Measurements from ENCODE around the gene TRIM54.
A peak's percentile ranks its signal among the peaks of the same experiment; 100 is the strongest.
"Not testable (repeated sequence)": the region's sequence is repeated elsewhere in the genome, so short reads cannot be mapped to it uniquely, and the experiment has no call there.

The TRIM54 gene

DNA sequence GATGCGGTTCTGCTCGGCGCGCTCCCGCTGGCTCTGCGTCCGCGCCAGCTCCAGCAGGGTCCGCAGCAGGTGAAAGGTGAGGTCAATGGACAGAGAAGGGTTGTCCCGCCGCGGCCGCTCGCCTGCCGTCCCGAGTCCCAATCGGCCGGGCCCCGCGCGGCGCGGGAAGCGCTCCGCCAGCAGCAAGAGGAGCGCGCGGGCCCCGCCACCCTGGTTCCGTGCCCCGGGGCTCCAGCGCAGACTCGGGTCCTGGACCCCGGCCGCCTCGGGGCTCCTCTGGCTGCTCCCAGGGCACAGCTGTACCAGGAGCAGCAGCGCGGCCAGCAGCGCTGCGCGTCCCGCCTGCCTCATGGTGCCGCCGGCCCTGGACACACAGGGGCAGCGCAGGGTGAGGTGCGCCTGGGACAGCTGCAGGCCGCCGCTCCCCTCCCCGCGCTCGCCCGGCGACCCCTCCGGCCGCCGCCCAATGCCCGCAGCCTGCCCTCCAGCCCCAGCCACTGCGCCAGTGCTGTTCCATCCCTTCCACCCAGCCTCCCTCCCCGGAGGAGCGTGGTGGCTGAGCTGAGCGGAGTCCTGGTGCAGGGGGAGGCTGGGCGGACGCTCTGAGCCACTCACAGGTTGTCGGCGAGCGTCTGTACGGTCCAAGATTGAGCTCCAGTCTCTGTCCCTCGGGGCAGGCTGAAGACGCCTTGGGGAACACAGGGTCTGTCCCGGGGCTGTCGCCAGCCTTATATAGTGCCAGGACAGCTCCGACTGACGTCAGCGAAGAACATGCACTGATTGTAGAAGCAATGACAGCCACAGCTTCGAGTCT is 25.5 kb downstream of the TRIM54 start:
- FAIRE-seq (no peak), DNase-seq (ENCODE audit: insufficient read length, low spot score) (no peak)

- no peak for DNase-seq (ENCODE audit: insufficient read length, low spot score)
Measured at GRCh38 chr2:27308359-27308881, 26.2 kb downstream of the TRIM54 start, which contains the start of gene UCN. Gene UCN, minus strand, starts transcription at chr2:27308445. Its CDS starts 550 bp downstream, at chr2:27307895.

GRCh38 chr2:27309651-27310050 is 27.4 kb downstream of the TRIM54 start:
- no peak for FAIRE-seq
- DNase-seq (ENCODE audit: insufficient read length, low spot score) = no peak

More at GRCh38 chr2:27308359-27308881, 26.2 kb downstream of the TRIM54 start, which contains the start of gene UCN:
- no peak for FAIRE-seq

GRCh38 chr2:27312152-27312551 is 29.9 kb downstream of the TRIM54 start:
- FAIRE-seq = no peak
- no peak for DNase-seq (ENCODE audit: insufficient read length, low spot score)

DNA sequence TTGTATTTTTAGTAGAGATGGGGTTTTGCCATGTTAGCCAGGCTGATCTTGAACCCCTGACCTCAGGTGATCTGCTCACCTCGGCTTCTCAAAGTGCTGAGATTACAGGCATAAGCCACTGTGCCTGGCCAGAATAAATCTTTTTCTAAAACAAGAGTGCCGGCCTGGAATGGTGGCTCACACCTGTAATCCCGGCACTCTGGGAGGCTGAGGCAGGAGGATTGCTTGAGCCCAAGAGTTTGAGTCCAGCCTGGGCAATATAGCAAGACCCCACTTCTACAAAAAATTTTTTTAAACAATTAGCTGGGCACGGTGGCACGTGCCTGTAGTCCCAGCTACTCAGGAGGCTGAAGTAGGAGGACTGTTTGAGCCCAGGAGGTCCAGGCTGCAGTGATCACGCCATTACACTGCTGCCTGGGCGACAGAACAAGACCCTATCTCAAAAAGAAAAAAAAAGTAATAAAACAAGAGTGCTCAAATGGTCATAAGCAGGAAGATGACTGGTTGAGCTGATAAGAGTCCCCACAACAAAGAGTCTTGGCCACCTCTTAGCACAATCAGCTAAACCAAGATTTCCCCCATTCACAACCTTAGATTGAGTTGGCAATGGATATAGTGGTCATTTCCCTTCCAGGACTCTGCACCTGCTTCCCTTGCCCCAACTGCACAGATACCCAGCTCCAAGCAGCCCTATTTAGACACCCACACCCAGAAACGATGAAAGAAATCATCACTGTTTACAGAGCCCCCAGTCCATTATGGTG is 31.8 kb downstream of the TRIM54 start:
- DNase-seq (ENCODE audit: insufficient read length, low spot score) (no peak), FAIRE-seq (no peak)

GRCh38 chr2:27314709-27315108 is 32.5 kb downstream of the TRIM54 start:
- no peak for FAIRE-seq
- DNase-seq (ENCODE audit: insufficient read length, low spot score) = no peak

DNA sequence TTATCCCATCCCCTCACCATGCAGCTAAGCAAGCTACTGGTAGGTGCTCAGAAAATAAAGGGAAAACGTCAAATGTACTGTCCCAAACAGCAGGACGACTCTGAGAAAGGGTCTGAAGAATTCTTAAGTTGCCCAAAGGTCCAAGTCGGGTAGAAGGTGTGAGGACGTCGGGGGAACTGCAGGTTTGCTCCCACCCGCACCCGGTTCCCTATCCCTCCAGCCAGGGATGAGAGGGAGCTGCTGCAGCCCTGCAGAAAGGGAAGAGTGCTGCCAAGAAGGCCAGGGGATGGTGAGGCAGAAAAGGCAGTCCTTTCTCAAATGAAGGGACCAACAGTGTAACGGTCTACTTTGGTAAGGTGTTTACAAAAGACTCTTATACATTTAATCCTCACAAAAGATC is 32.9 kb downstream of the TRIM54 start:
- DNase-seq (ENCODE audit: insufficient read length, low spot score) (no peak), FAIRE-seq (no peak)

DNA sequence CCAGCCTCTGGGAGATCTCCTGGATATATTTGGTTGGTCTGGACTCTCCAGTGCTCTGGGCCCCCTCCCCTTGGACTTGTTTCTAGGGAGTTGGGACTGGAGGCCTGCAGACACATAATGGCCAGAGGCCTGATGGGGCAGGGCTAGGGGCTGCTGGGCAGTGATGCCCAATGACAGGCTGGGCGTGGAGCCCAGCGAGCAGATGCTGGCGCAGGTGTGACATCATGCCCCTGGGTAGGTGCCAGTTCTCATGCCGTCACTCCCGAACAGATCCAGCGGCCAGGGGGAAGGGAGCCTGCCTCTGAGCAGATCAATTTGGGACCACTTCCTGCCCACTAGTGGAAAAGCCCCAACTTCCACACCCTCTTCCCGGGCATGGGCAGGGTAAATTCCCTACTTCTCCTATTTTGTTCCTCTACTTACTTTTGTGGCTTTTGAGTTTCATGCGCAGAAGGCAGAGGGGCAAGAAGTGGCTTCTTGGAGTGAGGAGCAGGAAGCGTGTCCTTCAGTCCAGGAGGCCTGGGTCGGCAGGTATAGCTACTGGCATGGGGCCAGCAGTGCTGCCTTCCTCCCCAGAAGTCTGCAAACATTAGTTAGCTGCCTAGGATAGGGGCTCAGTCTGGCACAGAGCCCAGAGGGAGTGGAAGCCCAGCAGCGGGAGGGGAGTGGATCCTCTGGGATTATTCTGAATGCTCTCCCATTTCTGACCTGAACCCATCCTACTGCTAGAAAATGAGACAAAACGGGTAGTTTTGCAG is 34.6 kb downstream of the TRIM54 start:
- FAIRE-seq = no peak
- DNase-seq (ENCODE audit: insufficient read length, low spot score) = no peak

DNA sequence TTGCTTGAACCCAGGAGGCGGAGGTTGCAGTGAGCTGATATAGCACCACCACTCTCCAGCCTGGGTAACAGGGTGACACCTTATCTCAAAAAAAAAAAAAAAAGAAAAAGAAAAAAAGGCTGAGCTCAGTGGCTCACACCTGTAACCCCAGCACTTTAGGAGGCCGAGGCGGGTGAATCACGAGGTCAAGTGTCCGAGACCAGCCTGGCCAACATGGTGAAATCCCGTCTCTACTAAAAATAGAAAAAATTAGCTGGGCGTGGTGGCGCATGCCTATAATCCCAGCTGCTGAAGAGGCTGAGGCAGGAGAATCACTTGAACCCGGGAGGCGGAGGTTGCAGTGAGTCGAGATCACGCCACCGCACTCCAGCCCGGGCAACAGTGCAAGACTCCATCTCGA is 37.6 kb downstream of the TRIM54 start:
- FAIRE-seq; DNase-seq (ENCODE audit: insufficient read length, low spot score): not testable (repeated sequence)

GRCh38 chr2:27320958-27321543 is 38.8 kb downstream of the TRIM54 start:
- FAIRE-seq = no peak
- DNase-seq (ENCODE audit: insufficient read length, low spot score) = no peak

DNA sequence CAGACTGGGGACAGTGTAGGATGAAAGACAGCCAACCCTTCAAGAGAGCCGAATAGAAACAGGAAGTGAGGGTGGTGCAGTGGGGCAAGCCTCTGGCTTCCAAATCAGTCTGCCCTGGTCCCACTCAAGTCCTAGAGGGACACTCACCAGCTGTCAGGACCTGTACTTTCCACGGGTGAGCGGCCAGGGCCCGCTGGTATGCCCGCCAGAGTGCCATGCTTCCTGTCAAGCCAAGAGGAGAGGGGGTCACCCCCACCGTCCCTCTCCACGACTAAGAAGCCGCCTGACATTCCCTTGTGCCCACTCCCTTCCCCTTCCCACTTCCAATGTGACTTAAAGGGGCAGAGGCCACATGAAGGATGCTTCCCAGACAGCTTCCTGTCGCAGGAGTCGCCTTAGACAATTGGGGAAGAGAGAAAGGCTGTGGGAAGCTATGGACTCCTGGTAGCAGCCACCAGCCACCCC is 40.1 kb downstream of the TRIM54 start:
- DNase-seq (ENCODE audit: insufficient read length, low spot score) = no peak
- FAIRE-seq = peak; percentile 26

DNA sequence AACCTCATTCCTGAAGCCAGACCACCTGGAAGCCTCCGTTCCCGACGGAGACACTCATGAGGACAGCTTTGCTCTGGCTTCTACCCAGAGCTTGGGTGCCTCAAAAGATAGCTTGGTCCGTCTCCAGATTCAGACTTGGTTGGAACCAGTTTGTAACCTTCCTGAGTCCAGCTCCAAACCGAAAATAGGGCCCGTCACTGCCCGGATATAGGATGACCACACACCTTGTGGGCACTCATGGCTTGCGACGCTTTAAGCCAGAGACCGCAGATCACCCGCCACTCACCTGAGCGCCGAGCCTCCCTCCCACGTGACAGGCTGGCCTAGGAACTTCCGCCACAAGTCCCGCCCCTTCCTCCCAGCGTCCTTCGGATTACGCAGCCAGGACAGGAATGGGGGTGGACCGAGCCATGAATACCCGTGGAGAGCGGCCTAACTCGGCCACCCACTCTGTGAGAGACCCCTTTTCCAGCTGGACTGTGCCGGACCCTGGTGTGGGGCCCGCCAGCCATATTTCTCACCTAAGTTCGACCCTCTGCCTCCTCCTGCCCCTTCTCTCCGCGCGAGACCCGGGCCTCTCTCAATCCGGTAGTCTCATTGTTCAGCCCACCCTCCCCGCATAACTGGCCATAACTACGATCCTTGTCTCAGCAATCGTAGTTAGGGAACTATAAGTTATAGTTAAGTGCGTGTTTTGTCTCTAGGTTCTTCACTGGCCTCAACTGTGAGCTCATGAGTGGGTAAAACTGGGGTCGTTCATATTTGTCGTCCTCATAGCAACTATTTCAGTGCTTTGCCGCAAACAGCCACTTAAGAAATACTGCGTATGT is 40.8 kb downstream of the TRIM54 start, which contains the start of gene MPV17:
Gene MPV17 (minus strand): TSS at position 332 of the 830 bp plus-strand sequence. CDS start 580 bp downstream, outside the sequence.
- FAIRE-seq = peak; percentile 88

GRCh38 chr2:27323596-27324285 is 41.5 kb downstream of the TRIM54 start:
- FAIRE-seq = no peak
- no peak for DNase-seq (ENCODE audit: insufficient read length, low spot score)

More for the DNA sequence above, 40.8 kb downstream of the TRIM54 start, which contains the start of gene MPV17:
- peak; percentile 97 for DNase-seq (ENCODE audit: insufficient read length, low spot score)

DNA sequence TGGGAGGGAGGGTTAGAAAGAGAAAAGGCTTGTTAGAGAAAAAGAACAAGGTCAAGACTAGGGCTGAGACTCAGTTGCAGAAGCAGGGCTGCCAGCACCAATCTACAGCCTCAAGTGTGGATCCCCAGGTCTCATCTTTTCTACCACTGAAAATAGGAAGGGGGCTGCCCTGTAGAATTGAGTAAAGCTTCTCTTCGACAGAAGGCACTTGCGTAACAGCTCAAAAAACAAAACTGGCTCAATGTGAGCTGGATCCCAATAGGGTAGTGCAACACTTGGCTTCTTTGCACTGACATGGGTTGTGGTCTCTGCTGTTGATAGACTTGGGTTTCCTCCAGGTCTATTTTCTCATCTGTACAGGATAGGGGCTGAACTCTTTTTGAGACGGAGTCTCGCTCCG is 42.5 kb downstream of the TRIM54 start:
- no peak for DNase-seq (ENCODE audit: insufficient read length, low spot score)
- FAIRE-seq = no peak

DNA sequence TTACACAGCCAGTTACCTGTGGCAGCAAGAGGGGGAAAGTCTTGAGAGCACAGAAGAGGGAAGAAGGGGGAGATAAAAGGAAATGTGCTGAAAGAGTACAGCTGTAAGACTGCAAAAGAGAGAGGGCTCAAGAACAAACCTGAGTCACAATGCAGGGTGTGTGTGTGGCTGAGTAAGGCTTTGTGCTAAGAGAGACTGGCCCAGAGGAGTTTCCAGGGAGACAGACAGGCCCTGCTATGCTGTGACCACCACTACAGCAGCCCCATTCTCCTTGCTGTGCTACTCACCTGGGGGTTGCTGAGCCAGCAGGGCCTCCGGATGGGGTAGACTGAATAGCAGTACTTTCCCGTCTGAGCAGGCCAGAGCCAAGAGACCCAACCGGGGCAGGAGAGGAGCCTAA is 53.1 kb downstream of the TRIM54 start:
- DNase-seq (ENCODE audit: insufficient read length, low spot score) = no peak
- no peak for FAIRE-seq

- FAIRE-seq = no peak
- DNase-seq (ENCODE audit: insufficient read length, low spot score) = no peak
Measured at GRCh38 chr2:27336173-27336572, 53.9 kb downstream of the TRIM54 start.

- FAIRE-seq (no peak), DNase-seq (ENCODE audit: insufficient read length, low spot score) (no peak)
Measured at GRCh38 chr2:27347641-27348040, 65.4 kb downstream of the TRIM54 start.

DNA sequence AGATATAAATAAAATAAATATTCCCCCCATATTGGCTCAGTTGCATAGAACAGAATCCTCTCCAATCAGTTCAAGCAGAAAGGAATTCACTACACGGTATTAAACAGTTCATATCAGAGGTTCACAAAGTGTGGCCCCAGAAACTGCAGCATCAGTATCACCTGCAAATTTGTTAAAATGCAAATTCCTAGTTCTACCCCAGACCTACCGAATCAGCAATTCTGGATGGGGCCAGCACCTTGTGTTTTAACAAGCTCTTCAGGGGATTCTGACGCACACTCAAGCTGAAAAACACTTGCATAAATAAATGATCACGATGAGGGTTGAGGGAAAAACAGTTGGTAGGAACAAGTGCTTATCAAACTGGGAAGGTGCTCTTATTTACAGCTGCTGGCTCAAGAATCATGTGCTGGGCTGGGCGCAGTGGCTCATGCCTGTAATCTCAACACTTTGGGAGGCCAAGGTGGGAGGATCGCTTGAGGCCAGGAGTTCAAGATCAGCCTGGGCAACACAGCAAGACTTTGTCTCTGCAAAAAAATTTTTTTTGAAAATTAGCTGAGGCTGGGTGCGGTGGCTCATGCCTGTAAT is 68.0 kb downstream of the TRIM54 start:
- FAIRE-seq = no peak
- no peak for DNase-seq (ENCODE audit: insufficient read length, low spot score)
